GM19099 (cell line): ENCODE results near the gene TMEM254.

Source experiments
- POLR2A ChIP-seq: IDR thresholded peaks from 3 replicates; pipeline ENCODE4 v1.6.1; 2011; ENCODE audit warnings: low read depth; ENCODE audit not compliant: insufficient read length; ENCODE audit errors: extremely low read depth

TMEM254 gene

GRCh38 chr10:80081026-80081425, 2.6 kb downstream of the TMEM254 start:
- TF ChIP-seq POLR2A = no peak

- TF ChIP-seq POLR2A = no peak
These were observed 3.6 kb downstream of the TMEM254 start for GRCh38 chr10:80081801-80082750.

GRCh38 chr10:80090121-80090520, 11.7 kb downstream of the TMEM254 start:
- TF ChIP-seq POLR2A = no peak

GRCh38 chr10:80094231-80094630, 15.8 kb downstream of the TMEM254 start:
- TF ChIP-seq POLR2A = no peak

GRCh38 chr10:80100116-80100515, 21.7 kb downstream of the TMEM254 start:
- no peak for TF ChIP-seq POLR2A

GRCh38 chr10:80100861-80101695, 22.6 kb downstream of the TMEM254 start:
- TF ChIP-seq POLR2A = no peak

- no peak for TF ChIP-seq POLR2A
These were observed 25.8 kb downstream of the TMEM254 start for GRCh38 chr10:80104066-80104926.

- TF ChIP-seq POLR2A = no peak
These were observed 30.2 kb downstream of the TMEM254 start for GRCh38 chr10:80108576-80109239.

- TF ChIP-seq POLR2A = no peak
These were observed 32.5 kb downstream of the TMEM254 start for GRCh38 chr10:80110986-80111385.

- TF ChIP-seq POLR2A = no peak
These were observed 40.2 kb downstream of the TMEM254 start for GRCh38 chr10:80118669-80119068.

GRCh38 chr10:80122110-80122710, 43.7 kb downstream of the TMEM254 start:
- TF ChIP-seq POLR2A = no peak

GRCh38 chr10:80122746-80123145, 44.3 kb downstream of the TMEM254 start:
- no peak for TF ChIP-seq POLR2A

GRCh38 chr10:80126876-80127275, 48.4 kb downstream of the TMEM254 start:
- no peak for TF ChIP-seq POLR2A

- TF ChIP-seq POLR2A = no peak
These were observed 53.0 kb downstream of the TMEM254 start for GRCh38 chr10:80131499-80131901.
